H1 (cell line): ENCODE data around the gene MTRFR. TPM values are rescaled to one million over a fixed set of nuclear protein-coding genes. Genes with fewer than 3 reads are reported as not detected.

Experiments
- CTCF ChIA-PET: fragments of 300-600 bp; sonication (Branson Sonifier 250); formaldehyde crosslinking; loops from one replicate; lab custom pipeline; 2021; ENCODE audit not compliant: partially characterized antibody; lab: Charles Lee
- POLR2A ChIA-PET: fragments of 300-600 bp; sonication (Branson Sonifier 250); formaldehyde crosslinking; loops from one replicate; lab custom pipeline; 2021; ENCODE audit warnings: inconsistent platforms; ENCODE audit not compliant: partially characterized antibody; lab: Charles Lee
- DNase-seq, 2 experiments: peaks; one replicate each; pipeline versions ENCODE4 v3.0.0 to v3.0.0-alpha.2; 2010 to 2022; ENCODE audit warnings: low spot score in 2 of 2, low read depth in 1 of 2, mixed read lengths in 1 of 2
- FAIRE-seq: peaks from 2 replicates; lab custom pipeline; 2011; peaks lifted over from hg19 to GRCh38; lab: Jason Lieb, UNC
- H2AFZ ChIP-seq: 2 replicates; pipeline ENCODE4 v1.8.1; 2012; ENCODE audit warnings: low read length, inconsistent platforms
- H2AK5ac ChIP-seq: 2 replicates; pipeline ENCODE4 v1.6.1; 2013; ENCODE audit warnings: low read depth, low read length
- H2BK120ac ChIP-seq: replicated peaks from 2 replicates; pipeline ENCODE3; 2013; ENCODE audit warnings: low read depth, low read length, inconsistent platforms
- H2BK12ac ChIP-seq: 2 replicates; pipeline ENCODE4 v1.6.1; 2013; ENCODE audit warnings: low read depth, low read length
- H2BK15ac ChIP-seq: 2 replicates; pipeline ENCODE4 v1.6.1; 2013; ENCODE audit warnings: low read length
- H2BK20ac ChIP-seq: 2 replicates; pipeline ENCODE4 v1.6.1; 2013; ENCODE audit warnings: low read length
- H2BK5ac ChIP-seq: 2 replicates; pipeline ENCODE4 v1.6.1; 2013; ENCODE audit warnings: low read depth, low read length
- H3K14ac ChIP-seq: 2 replicates; pipeline ENCODE4 v1.6.1; 2013; ENCODE audit warnings: inconsistent platforms; ENCODE audit not compliant: insufficient read length
- H3K18ac ChIP-seq: 2 replicates; pipeline ENCODE4 v1.6.1; 2013; ENCODE audit warnings: low read length; ENCODE audit errors: extremely low read depth
- H3K23ac ChIP-seq: 2 replicates; pipeline ENCODE4 v1.6.1; 2013; ENCODE audit warnings: inconsistent platforms; ENCODE audit not compliant: insufficient read length
- H3K23me2 ChIP-seq: 2 replicates; pipeline ENCODE4 v1.6.1; 2013; ENCODE audit warnings: low read depth, low read length
- H3K27ac ChIP-seq: 2 replicates; pipeline ENCODE4 v1.6.1; 2011; ENCODE audit warnings: low read depth, low read length, inconsistent platforms
- H3K27me3 ChIP-seq, 4 experiments: replicated peaks in 1 of 4; 1 replicate in 1 of 4; 2 replicates in 3 of 4; pipeline versions ENCODE4 v1.6.1 to v1.8.1; 2011 to 2013; ENCODE audit warnings: low read length in 3 of 4, mild to moderate bottlenecking in 3 of 4, inconsistent platforms in 2 of 4, mixed read lengths in 2 of 4, moderate library complexity in 1 of 4; ENCODE audit not compliant: control insufficient read depth in 3 of 4, insufficient read depth in 3 of 4; ENCODE audit errors: extremely low read depth in 1 of 4
- H3K36me3 ChIP-seq, 4 experiments: 2 replicates each; pipeline versions ENCODE4 v1.6.1 to v1.8.1; 2011 to 2013; ENCODE audit warnings: mild to moderate bottlenecking in 4 of 4, low read length in 3 of 4, moderate library complexity in 2 of 4, control low read depth in 1 of 4, inconsistent platforms in 1 of 4; ENCODE audit not compliant: insufficient read depth in 4 of 4, control insufficient read depth in 2 of 4
- H3K4ac ChIP-seq: replicated peaks from 2 replicates; pipeline ENCODE3; 2013; ENCODE audit warnings: low read length, low read depth, mixed read lengths, inconsistent platforms; ENCODE audit not compliant: insufficient read length
- H3K4me1 ChIP-seq, 4 experiments: replicated peaks in 1 of 4; 1 replicate in 1 of 4; 2 replicates in 3 of 4; pipeline versions ENCODE4 v1.6.1 to v1.8.1; 2011 to 2013; ENCODE audit warnings: low read length in 3 of 4, inconsistent platforms in 2 of 4, mixed read lengths in 1 of 4; ENCODE audit not compliant: insufficient read depth in 4 of 4, control insufficient read depth in 3 of 4
- H3K4me2 ChIP-seq, 2 experiments: 2 replicates each; pipeline versions ENCODE4 v1.6.1 to v1.8.1; 2011 to 2013; ENCODE audit warnings: low read depth in 2 of 2, low read length in 2 of 2, control low read depth in 1 of 2, inconsistent platforms in 1 of 2, mild to moderate bottlenecking in 1 of 2; ENCODE audit not compliant: insufficient read depth in 1 of 2
- H3K4me3 ChIP-seq, 4 experiments: fragments of 200-600, 300-600 bp in 1 of 4; sonication (generic), shearing (Covaris generic), sonication (Bioruptor Twin) in 1 of 4; 2 replicates each; pipeline versions ENCODE4 v1.5.1 to v1.8.1; 2011 to 2016; ENCODE audit warnings: low read length in 4 of 4, low read depth in 3 of 4, control low read depth in 2 of 4, inconsistent platforms in 2 of 4, mild to moderate bottlenecking in 2 of 4, mixed read lengths in 1 of 4, moderate library complexity in 1 of 4; ENCODE audit not compliant: insufficient read depth in 2 of 4; ENCODE audit errors: extremely low read depth in 1 of 4
- H3K56ac ChIP-seq: replicated peaks from 2 replicates; pipeline ENCODE3; 2013; ENCODE audit warnings: low read depth, mild to moderate bottlenecking, mixed read lengths, low read length, inconsistent platforms; ENCODE audit not compliant: insufficient read length
- H3K79me1 ChIP-seq: 2 replicates; pipeline ENCODE4 v1.6.1; 2013; ENCODE audit warnings: low read depth, low read length, control low read depth
- H3K79me2 ChIP-seq, 2 experiments: 2 replicates each; pipeline versions ENCODE4 v1.6.1 to v1.8.1; 2012 to 2013; ENCODE audit warnings: low read length in 2 of 2, mild to moderate bottlenecking in 2 of 2, inconsistent platforms in 1 of 2; ENCODE audit not compliant: insufficient read depth in 2 of 2, control insufficient read depth in 1 of 2
- H3K9ac ChIP-seq, 4 experiments: replicated peaks in 1 of 4; 1 replicate in 1 of 4; 2 replicates in 3 of 4; pipeline versions ENCODE4 v1.6.1 to v1.8.1; 2011 to 2013; ENCODE audit warnings: low read depth in 3 of 4, low read length in 3 of 4, control low read depth in 2 of 4, mild to moderate bottlenecking in 2 of 4, moderate library complexity in 2 of 4, inconsistent platforms in 1 of 4; ENCODE audit errors: extremely low read depth in 1 of 4
- H3K9me3 ChIP-seq, 2 experiments: 2 replicates each; pipeline versions ENCODE4 v1.6.1 to v1.8.1; 2012 to 2013; ENCODE audit warnings: mild to moderate bottlenecking in 2 of 2, moderate library complexity in 2 of 2, control low read depth in 1 of 2, inconsistent platforms in 1 of 2, low read depth in 1 of 2, low read length in 1 of 2, mixed read lengths in 1 of 2; ENCODE audit not compliant: insufficient read depth in 2 of 2
- H4K20me1 ChIP-seq, 2 experiments: replicated peaks in 1 of 2; 2 replicates each; pipeline versions ENCODE3 to v1.8.1; 2011 to 2013; ENCODE audit warnings: inconsistent platforms in 2 of 2, low read length in 2 of 2, mild to moderate bottlenecking in 1 of 2; ENCODE audit not compliant: insufficient read depth in 2 of 2, control insufficient read depth in 1 of 2
- H4K5ac ChIP-seq: 2 replicates; pipeline ENCODE4 v1.6.1; 2013; ENCODE audit warnings: low read length, low read depth, mixed read lengths, inconsistent platforms; ENCODE audit not compliant: insufficient read length
- H4K8ac ChIP-seq: 2 replicates; pipeline ENCODE4 v1.8.0; 2013; ENCODE audit warnings: mild to moderate bottlenecking, moderate library complexity, low read length, inconsistent platforms; ENCODE audit not compliant: insufficient read depth; ENCODE audit errors: extremely low read depth
- H4K91ac ChIP-seq: replicated peaks from 2 replicates; pipeline ENCODE3; 2013; ENCODE audit warnings: low read length, mixed read lengths, inconsistent platforms; ENCODE audit not compliant: insufficient read length
- ASH2L ChIP-seq: fragments of 200-600, 300-600 bp; sonication (generic); IDR thresholded peaks from one replicate; pipeline ENCODE4 v1.7.1; 2017; ENCODE audit warnings: low read length
- BCL11A ChIP-seq, 2 experiments: IDR thresholded peaks; one replicate each; pipeline ENCODE4 v1.6.1; 2011; ENCODE audit warnings: low read depth in 2 of 2, low read length in 2 of 2, mild to moderate bottlenecking in 2 of 2
- CBX8 ChIP-seq: fragments of 300-800, 300-1000 bp; sonication (generic); IDR thresholded peaks from 2 replicates; pipeline ENCODE4 v1.7.1; 2016; ENCODE audit warnings: low read depth, low read length, borderline replicate concordance
- CEBPB ChIP-seq: IDR thresholded peaks from 2 replicates; pipeline ENCODE4 v1.6.1; 2012; ENCODE audit warnings: low read depth, low read length
- CHD1 ChIP-seq: IDR thresholded peaks from 2 replicates; pipeline ENCODE4 v1.6.1; 2012; ENCODE audit warnings: low read depth, low read length, improper control_type of control experiment
- E2F6 ChIP-seq: IDR thresholded peaks from 2 replicates; pipeline ENCODE4 v1.6.1; 2012; ENCODE audit warnings: inconsistent platforms
- MAFK ChIP-seq: IDR thresholded peaks from 2 replicates; pipeline ENCODE4 v1.6.1; 2012; ENCODE audit warnings: low read depth, mild to moderate bottlenecking, improper control_type of control experiment, low read length
- MAX ChIP-seq: IDR thresholded peaks from 2 replicates; pipeline ENCODE4 v1.6.1; 2012; ENCODE audit warnings: inconsistent platforms
- RFX5 ChIP-seq: IDR thresholded peaks from 2 replicates; pipeline ENCODE4 v1.6.1; 2011; ENCODE audit warnings: low read depth, low read length, improper control_type of control experiment, borderline replicate concordance
- RNF2 ChIP-seq: fragments of 200-900, 300-1000 bp; sonication (generic); IDR thresholded peaks from 2 replicates; pipeline ENCODE4 v1.7.1; 2016; ENCODE audit warnings: borderline replicate concordance, low read depth, mild to moderate bottlenecking, antibody characterized with exemption, low read length; ENCODE audit not compliant: poor library complexity, severe bottlenecking; ENCODE audit errors: missing control alignments
- SP2 ChIP-seq: IDR thresholded peaks from 2 replicates; pipeline ENCODE4 v1.6.1; 2012; ENCODE audit warnings: mild to moderate bottlenecking, low read length, inconsistent platforms
- TBP ChIP-seq: IDR thresholded peaks from 2 replicates; pipeline ENCODE4 v1.6.1; 2011; ENCODE audit warnings: low read depth, low read length, improper control_type of control experiment
- ZNF274 ChIP-seq: IDR thresholded peaks from 2 replicates; pipeline ENCODE4 v1.7.0; 2012; ENCODE audit warnings: low read length, borderline replicate concordance; ENCODE audit errors: extremely low read depth
- WGBS, 2 experiments: shearing (Covaris generic) in 1 of 2; methylation state at CpG; one replicate each; pipeline versions ENCODE4 v1.1.6 to v1.1.7; 2013 to 2015; ENCODE audit warnings: low lambda C conversion rate in 2 of 2, mixed read lengths in 2 of 2, inconsistent platforms in 1 of 2, low coverage in 1 of 2, missing lambda C conversion rate in 1 of 2; ENCODE audit not compliant: insufficient replicate concordance in 2 of 2, insufficient coverage in 1 of 2, insufficient read length in 1 of 2; ENCODE audit errors: extremely low coverage in 1 of 2, missing lambda C conversion rate in 1 of 2; 5-methylcytosine and 5-hydroxymethylcytosine counted together
- polyA plus RNA-seq, 7 experiments: library from polyadenylated mRNA; depleted of rRNA in 3 of 7; stranded (reverse) in 5 of 7; unstranded in 2 of 7; fragments of >200 nt in 5 of 7; fragments of 200-250 nt in 2 of 7; gene quantifications; 1 replicate in 5 of 7; 2 replicates in 1 of 7; 4 replicates in 1 of 7; pipeline versions ENCODE4 v1.2.1 to v1.2.3, GENCODE V29; 2011 to 2013; ENCODE audit warnings: missing spikeins in 2 of 7, mixed read lengths in 2 of 7
- total RNA-seq: library from RNA; stranded (reverse); fragmentation: NEBNext Ultra II Directional; extraction: Animal tissue kit (Norgen Biotek cat#: 25700); gene quantifications from 2 replicates; pipeline ENCODE4 v1.2.1, GENCODE V29; 2021

Gene MTRFR
- total and polyA plus RNA-seq, 2 of the 8 experiments (the other 6 are each of a cell fraction or from before 2014, with no cell fraction given): 9.2 to 12.9 TPM

GRCh38 chr12:123225443-123225842 lies 7.8 kb upstream of the MTRFR start:
- FAIRE-seq (no peak), DNase-seq (no peak)
- Histone ChIP-seq H3K79me2 (peaks cover 0 to 2% of the 10 kb centered on the region in 2 experiments; a peak in 2 of 4 replicates), H3K9me3 (no peaks in the 10 kb centered on the region), H3K27ac (no peak overlapping the region), H3K14ac (no peak overlapping the region), H3K4ac (no peak overlapping the region), H3K23me2 (no peaks in the 10 kb centered on the region), H3K79me1 (no peaks in the 10 kb centered on the region; the same call in 1 of the 2 replicates), H2BK20ac (no peak overlapping the region), H3K4me1 (0 out of 7 replicates have a peak, but pooled peaks cover 0 to 2% (median 0%) of the 10 kb centered on the region in 4 experiments), H3K18ac (no peak overlapping the region), H4K20me1 (peaks cover 0 to 2% of the 10 kb centered on the region in 2 experiments), H2BK120ac (no peak overlapping the region), H2BK15ac (no peak overlapping the region), H3K4me3 (no peak overlapping the region), H4K91ac (no peak overlapping the region), H2BK12ac (no peak overlapping the region), H3K4me2 (no peak overlapping the region), H4K8ac (no peak overlapping the region), H2BK5ac (no peak overlapping the region), H2AFZ (no peak overlapping the region), H3K56ac (no peak overlapping the region), H4K5ac (no peak overlapping the region), H3K9ac (no peak overlapping the region), H3K36me3 (peaks cover 3 to 38% (median 8%) of the 10 kb centered on the region in 4 experiments; a peak in 6 of 8 replicates), H2AK5ac (no peak overlapping the region), H3K23ac (no peak overlapping the region), H3K27me3 (no peaks in the 10 kb centered on the region)
- 96% methylated on average over 2 of the region's 2 CpGs; no CpG with 5 or more reads in 1 of the 2 experiments for WGBS, 2 experiments
- ChIA-PET CTCF (interaction anchor here (0.5 to 2.3 kb wide), 2 partner anchors 13 to 31 kb away, joined by 3 to 9 read pairs; no protein-coding TSS in a partner anchor), POLR2A (interaction anchor here (0.6 to 3.1 kb wide), 2 partner anchors 7 to 53 kb away, joined by 3 to 20 read pairs; partner anchors contain the start of genes MPHOSPH9 and MTRFR)
- TF ChIP-seq RNF2: no peak
- no peak for TF ChIP-seq CEBPB
- no peak for TF ChIP-seq MAX
- no peak for TF ChIP-seq RFX5
- TF ChIP-seq TBP: no peak
- no peak for TF ChIP-seq CHD1
- TF ChIP-seq BCL11A (IDR thresholded peaks at IDR 0.05; ENCODE audit: low read depth in 2 of 2, low read length in 2 of 2): no peak
- no peak for TF ChIP-seq ASH2L
- TF ChIP-seq SP2: no peak
- no peak for TF ChIP-seq CBX8
- no peak for TF ChIP-seq ZNF274
- TF ChIP-seq E2F6: no peak
- TF ChIP-seq MAFK: no peak
